Heart left ventricle (tissue), 16 donors: ENCODE results near the gene FAAP100. TPM values are rescaled to one million over a fixed set of nuclear protein-coding genes. Genes with fewer than 3 reads are reported as not detected.

Experiments
- ATAC-seq, 4 donors: fragments of 200-7000 bp; cut with Tn5 transposase; one replicate each; pipeline ENCODE4 v1.9.1; 2020 to 2022; ENCODE audit warnings: moderate library complexity in 4 of 4, mild to moderate bottlenecking in 3 of 4, moderate number of reproducible peaks in 1 of 4
- DNase-seq, 5 donors: peaks; one replicate each; pipeline ENCODE4 v3.0.0-alpha.2; 2020
- H3K27ac ChIP-seq, 12 donors: fragments of 200-600 bp; sonication (generic) in 4 of 12; one replicate each; pipeline versions ENCODE4 v1.5.0 to v1.8.0; 2016 to 2022; ENCODE audit warnings: mild to moderate bottlenecking in 2 of 12
- H3K27me3 ChIP-seq, 9 donors: fragments of 200-600 bp; sonication (generic) in 2 of 9; one replicate each; pipeline versions ENCODE4 v1.5.1 to v1.8.0; 2016 to 2022; ENCODE audit warnings: mild to moderate bottlenecking in 3 of 9
- H3K36me3 ChIP-seq, 9 donors: fragments of 200-600 bp; sonication (generic) in 2 of 9; one replicate each; pipeline versions ENCODE4 v1.5.0 to v1.8.0; 2018 to 2022; ENCODE audit warnings: mild to moderate bottlenecking in 2 of 9
- H3K4me1 ChIP-seq, 12 donors: fragments of 200-600 bp; sonication (generic) in 4 of 12; one replicate each; pipeline versions ENCODE4 v1.5.0 to v1.8.0; 2016 to 2022; ENCODE audit warnings: mild to moderate bottlenecking in 3 of 12
- H3K4me3 ChIP-seq, 12 donors: fragments of 200-600 bp; sonication (generic) in 4 of 12; one replicate each; pipeline versions ENCODE4 v1.5.0 to v1.8.0; 2017 to 2022; ENCODE audit warnings: mild to moderate bottlenecking in 9 of 12, moderate library complexity in 4 of 12
- H3K9me3 ChIP-seq, 12 donors: fragments of 200-600 bp; sonication (generic) in 4 of 12; one replicate each; pipeline versions ENCODE4 v1.5.0 to v1.8.0; 2016 to 2022; ENCODE audit warnings: mild to moderate bottlenecking in 1 of 12
- POLR2A ChIP-seq, 2 donors: fragments of 450-650 bp; IDR thresholded peaks; one replicate each; pipeline ENCODE4 v1.6.1; 2017; ENCODE audit warnings: antibody characterized with exemption in 2 of 2, mild to moderate bottlenecking in 2 of 2, moderate library complexity in 2 of 2
- WGBS, 4 donors: extraction: QIAGEN DNeasy Blood & Tissue Kit in 2 of 4; methylation state at CpG; one replicate each; pipeline versions ENCODE4 v1.1.5 to v1.1.7; 2013 to 2018; 5-methylcytosine and 5-hydroxymethylcytosine counted together
- intact Hi-C, 10 donors: fragments of 100-400 bp; cut with DNase I; formaldehyde crosslinking; loops; one replicate each; pipeline versions ENCODE4 v1.11.1 to v1.14.2; 2022
- polyA plus RNA-seq, 2 donors: library from polyadenylated mRNA; stranded (reverse); fragments of 200-250 nt; gene quantifications; one replicate each; pipeline ENCODE4 v1.2.3, GENCODE V29; 2013
- total RNA-seq, 9 donors: library from RNA; depleted of rRNA in 2 of 9; stranded (reverse); fragments of >200 nt in 2 of 9; fragmentation: NEBNext Ultra II Directional in 3 of 9; extraction: Animal tissue kit (Norgen Biotek cat#: 25700) in 3 of 9; gene quantifications; one replicate each; pipeline versions ENCODE4 v1.1.0 to v1.2.4, GENCODE V29; 2016 to 2023
- TF ChIP-seq, protein P1 (sequence below), 12 donors: fragments of 200-600 bp; sonication (generic) in 4 of 12; IDR thresholded peaks; one replicate each; pipeline versions ENCODE4 v1.5.0 to v1.8.0; 2018 to 2022; ENCODE audit warnings: antibody characterized with exemption in 12 of 12, mild to moderate bottlenecking in 5 of 12
- donor health status: ischemic (EF 13 %, LVEDD 7.1; RV severe dilation, severe dysfunction).
- donor health status: healthy with polysubstance abuse.
- donor health status: DM: no; HTN: yes; CAD: no.
- donor health status: DM: no; HTN: no; CAD: no.
- donor health status: ischemic (EF 25% LVEDD 6.9; RV normal size, moderate dysfunction).
- donor health status: ischemic (EF 25% LVEDD 5.7; RV mildly dilated, moderate dysfunction).
- donor health status: healthy.
- donor health status: DM: yes; HTN: yes; CAD: no.
- donor health status: ischemic (EF 35%, LVEDD 5.7; RV mildly dilated, moderate dysfunction).
- donor health status: nonischemic (EF 11% LVEDD 7.7; RV severe dilation, severe dysfunction).
- donor health status: DM: yes; HTN: yes; CAD: no.
- donor health status: PGD.
- donor health status: ischemic (EF 29% LVEDD 5.4; RV normal size, mild dysfunction).
- donor health status: nonischemic (EF 23%, LVEDD 6.1; RV moderate dilation, normal function).

The FAAP100 gene
- total and polyA plus RNA-seq, 11 donors, result 10.1 to 21.6 (median 16.6) TPM

DNA sequence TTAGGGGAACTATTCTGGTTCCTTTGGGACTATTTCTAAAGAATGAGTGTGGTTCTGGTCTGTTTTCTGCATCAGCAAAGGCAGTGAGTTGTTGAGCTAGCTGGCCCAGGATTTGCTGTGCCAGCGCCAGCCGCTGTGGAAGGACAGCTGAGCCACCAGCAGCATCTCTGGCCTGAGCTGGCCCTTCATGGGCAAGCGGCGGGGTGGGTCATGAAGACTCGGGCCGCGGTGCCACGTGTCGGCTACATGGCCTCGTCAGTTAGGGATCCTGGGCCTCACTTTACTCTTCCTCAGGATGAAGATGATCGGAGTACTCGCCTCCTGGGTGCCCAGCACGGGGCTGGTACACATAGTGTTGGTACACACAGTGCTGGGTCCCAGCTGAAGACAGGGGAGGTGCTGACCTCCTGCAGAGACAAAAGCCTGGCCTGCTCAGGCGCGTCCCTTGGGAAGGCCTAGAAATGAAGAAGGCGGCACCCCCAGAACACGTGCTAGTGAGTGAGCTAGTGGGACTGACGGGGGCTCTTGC, 17.9 kb upstream of the FAAP100 start:
- H3K36me3 ChIP-seq, result peaks cover 6 to 100% (median 89%) of the 10 kb centered on the region in 9 donors
- no peaks in the 10 kb centered on the region for H3K9me3 ChIP-seq
- ATAC-seq (no peak), DNase-seq (no peak)
- TF ChIP-seq POLR2A (IDR thresholded peaks at IDR 0.05), result no peak
- TF ChIP-seq, protein P1, sequence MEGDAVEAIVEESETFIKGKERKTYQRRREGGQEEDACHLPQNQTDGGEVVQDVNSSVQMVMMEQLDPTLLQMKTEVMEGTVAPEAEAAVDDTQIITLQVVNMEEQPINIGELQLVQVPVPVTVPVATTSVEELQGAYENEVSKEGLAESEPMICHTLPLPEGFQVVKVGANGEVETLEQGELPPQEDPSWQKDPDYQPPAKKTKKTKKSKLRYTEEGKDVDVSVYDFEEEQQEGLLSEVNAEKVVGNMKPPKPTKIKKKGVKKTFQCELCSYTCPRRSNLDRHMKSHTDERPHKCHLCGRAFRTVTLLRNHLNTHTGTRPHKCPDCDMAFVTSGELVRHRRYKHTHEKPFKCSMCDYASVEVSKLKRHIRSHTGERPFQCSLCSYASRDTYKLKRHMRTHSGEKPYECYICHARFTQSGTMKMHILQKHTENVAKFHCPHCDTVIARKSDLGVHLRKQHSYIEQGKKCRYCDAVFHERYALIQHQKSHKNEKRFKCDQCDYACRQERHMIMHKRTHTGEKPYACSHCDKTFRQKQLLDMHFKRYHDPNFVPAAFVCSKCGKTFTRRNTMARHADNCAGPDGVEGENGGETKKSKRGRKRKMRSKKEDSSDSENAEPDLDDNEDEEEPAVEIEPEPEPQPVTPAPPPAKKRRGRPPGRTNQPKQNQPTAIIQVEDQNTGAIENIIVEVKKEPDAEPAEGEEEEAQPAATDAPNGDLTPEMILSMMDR (IDR thresholded peaks at IDR 0.05), result no peak
- no peaks in the 10 kb centered on the region for H3K27me3 ChIP-seq
- intact Hi-C loops, result no loop called here
- H3K4me1 ChIP-seq, result peaks cover 9 to 34% (median 21%) of the 10 kb centered on the region in 12 donors
- H3K27ac ChIP-seq, result no peak overlapping the region
- H3K4me3 ChIP-seq, result no peak overlapping the region
- whole genome bisulfite sequencing, 4 donors, result 94 to 96% (median 96%) methylated on average over 17 to 18 of the region's 18 CpGs

DNA sequence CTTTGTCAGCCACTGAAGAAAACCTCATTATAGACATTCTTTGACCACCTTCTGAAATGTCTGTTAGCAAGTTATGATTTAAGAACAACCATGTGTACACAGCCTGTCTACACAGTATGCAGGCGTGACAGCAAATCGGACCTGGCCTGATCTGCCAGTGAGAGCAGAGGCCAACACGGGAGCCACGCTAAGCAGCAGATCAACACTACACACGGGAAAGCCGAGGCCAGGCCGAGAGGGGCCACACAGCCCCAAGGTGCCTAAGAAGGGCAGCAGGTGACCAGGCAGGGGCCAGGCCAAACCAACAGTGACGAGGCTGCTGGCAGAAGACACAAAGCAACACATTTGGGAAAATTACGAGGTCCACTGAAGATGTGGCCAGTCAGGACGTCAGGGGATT, 16.3 kb upstream of the FAAP100 start:
- Histone ChIP-seq H3K27me3 (no peaks in the 10 kb centered on the region), H3K36me3 (peaks cover 6 to 100% (median 92%) of the 10 kb centered on the region in 9 donors), H3K4me3 (no peak overlapping the region), H3K4me1 (peaks cover 9 to 43% (median 21%) of the 10 kb centered on the region in 12 donors), H3K27ac (peak overlapping the region in 4 of 12 donors; percentile 27 to 79 (median 72)), H3K9me3 (no peaks in the 10 kb centered on the region)
- ATAC-seq (no peak), DNase-seq (no peak)
- WGBS, 4 donors, result 86 to 96% (median 90%) methylated on average over 10 of the region's 10 CpGs
- intact Hi-C loops, result no loop called here
- no peak for TF ChIP-seq POLR2A (IDR thresholded peaks at IDR 0.05)
- TF ChIP-seq, protein P1 (IDR thresholded peaks at IDR 0.05), result no peak

DNA sequence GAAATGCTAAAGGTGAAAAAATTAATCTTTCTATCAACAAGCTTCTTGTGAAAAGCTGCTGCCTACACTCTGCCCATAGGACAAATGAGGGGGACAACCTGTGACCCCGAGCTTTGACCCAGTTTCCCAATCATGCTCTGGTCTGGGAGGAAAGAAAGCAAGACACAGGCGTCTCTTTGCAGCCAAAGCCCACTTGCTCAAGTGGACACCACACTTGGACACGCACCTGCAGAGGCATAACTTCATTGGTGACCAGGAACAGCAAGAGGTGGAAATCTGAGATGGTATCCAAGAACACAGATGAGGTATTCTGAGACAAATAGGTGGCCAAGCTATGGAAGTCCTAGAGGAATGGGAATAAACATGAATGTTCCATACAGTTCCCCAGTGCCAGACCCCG, 15.0 kb upstream of the FAAP100 start:
- ATAC-seq (no peak), DNase-seq (no peak)
- 62 to 72% (median 65%) methylated on average over 4 of the region's 4 CpGs for whole genome bisulfite sequencing, 4 donors
- H3K9me3 ChIP-seq, result no peaks in the 10 kb centered on the region
- peak overlapping the region in 11 of 12 donors; percentile 52 to 84 (median 73) for H3K27ac ChIP-seq
- peak overlapping the region in 2 of 12 donors; percentile 4 to 20 for H3K4me3 ChIP-seq
- peaks cover 6 to 100% (median 92%) of the 10 kb centered on the region in 9 donors for H3K36me3 ChIP-seq
- intact Hi-C loops, result no loop called here
- no peak for TF ChIP-seq POLR2A (IDR thresholded peaks at IDR 0.05)
- TF ChIP-seq, protein P1 (IDR thresholded peaks at IDR 0.05), result no peak
- H3K27me3 ChIP-seq, result no peaks in the 10 kb centered on the region
- peaks cover 9 to 43% (median 21%) of the 10 kb centered on the region in 12 donors for H3K4me1 ChIP-seq

- peak overlapping the region; percentile 27 to 84 (median 72) for H3K27ac ChIP-seq
- intact Hi-C loops, result no loop called here
- peaks cover 6 to 100% (median 92%) of the 10 kb centered on the region in 9 donors for H3K36me3 ChIP-seq
- peak in 1 of 2 donors; percentile 9 for TF ChIP-seq POLR2A (IDR thresholded peaks at IDR 0.05)
- TF ChIP-seq, protein P1 (IDR thresholded peaks at IDR 0.05), result no peak
- peak overlapping the region in 6 of 12 donors; percentile 4 to 40 (median 14) for H3K4me3 ChIP-seq
- peak; percentile 41 to 81 (median 77) for ATAC-seq
- WGBS, 4 donors, result 4 to 11% (median 7%) methylated on average over 8 of the region's 8 CpGs
- peak in 4 of 5 donors; percentile 62 to 83 (median 68) for DNase-seq
- H3K4me1 ChIP-seq, result peaks cover 9 to 47% (median 21%) of the 10 kb centered on the region in 12 donors
- no peaks in the 10 kb centered on the region for H3K27me3 ChIP-seq
- H3K9me3 ChIP-seq, result no peaks in the 10 kb centered on the region
These were observed 14.4 kb upstream of the FAAP100 start for GRCh38 chr17:81566461-81567126.
